ENCODE data around the gene NEDD4L.

NEDD4L gene

GRCh38 chr18:58181988-58182387 is 138.0 kb downstream of the NEDD4L start:
- no peak for DNase-seq (ENCODE audit: low read depth in 2 of 2)

- DNase-seq (ENCODE audit: low read depth in 2 of 2): no peak
These were observed 139.2 kb downstream of the NEDD4L start for GRCh38 chr18:58183226-58183625.

DNA sequence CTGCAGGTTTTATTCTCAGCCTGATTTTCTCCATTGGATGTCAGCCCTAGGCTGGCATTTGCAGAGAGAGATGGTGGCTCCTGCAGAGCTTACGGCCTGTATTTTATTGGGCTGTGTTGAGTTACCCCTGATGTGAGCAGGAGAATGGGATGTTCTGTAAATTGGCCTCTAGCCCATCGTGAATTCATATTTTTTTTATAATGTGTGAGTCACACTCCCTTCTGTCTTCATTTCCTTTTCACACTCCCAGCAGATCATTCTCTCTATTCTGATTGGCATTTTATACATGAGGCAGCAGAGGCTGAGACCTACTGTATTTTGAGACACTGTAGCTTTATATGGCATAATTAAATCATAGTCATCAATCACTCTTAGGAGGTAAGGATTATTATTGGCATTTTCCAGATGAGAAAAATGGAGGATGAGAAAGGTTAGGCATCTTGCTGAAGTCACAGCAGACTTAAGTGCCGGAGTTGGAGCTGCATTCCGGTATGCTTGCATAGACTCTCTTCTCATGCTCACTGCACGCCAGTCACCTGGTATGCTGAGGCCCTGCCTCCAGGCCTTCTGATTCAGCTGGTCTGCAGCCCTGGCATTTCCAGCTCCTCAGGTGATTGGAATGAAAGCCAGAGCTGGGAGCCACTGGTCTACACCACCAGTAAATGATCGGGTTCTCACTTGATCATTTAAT is 142.4 kb downstream of the NEDD4L start:
- no peak for DNase-seq (ENCODE audit: low read depth in 2 of 2)

GRCh38 chr18:58187674-58188073 is 143.6 kb downstream of the NEDD4L start:
- no peak for DNase-seq (ENCODE audit: low read depth in 2 of 2)

DNA sequence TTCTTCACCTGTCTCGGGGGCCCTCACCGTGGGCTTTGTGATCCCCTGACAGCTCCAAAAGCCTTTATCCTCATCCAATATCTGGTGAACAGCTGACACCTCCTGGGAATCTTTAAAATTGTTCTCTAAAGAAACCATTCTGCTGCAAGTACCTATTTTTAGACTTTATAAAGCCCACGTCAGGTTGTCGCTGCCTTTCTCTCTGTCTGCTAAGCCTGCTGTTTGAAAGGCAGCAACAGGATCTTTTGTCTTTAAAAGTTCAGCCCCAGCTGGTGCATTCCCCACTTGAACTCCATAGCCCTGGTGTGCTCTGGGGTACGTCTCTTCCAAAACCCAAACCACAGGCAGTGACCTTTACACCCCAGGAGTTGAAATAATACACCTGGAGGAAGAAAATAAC is 145.0 kb downstream of the NEDD4L start:
- DNase-seq (ENCODE audit: low read depth in 2 of 2): no peak

GRCh38 chr18:58190842-58191530 is 147.0 kb downstream of the NEDD4L start:
- no peak for DNase-seq (ENCODE audit: low read depth in 2 of 2)

DNA sequence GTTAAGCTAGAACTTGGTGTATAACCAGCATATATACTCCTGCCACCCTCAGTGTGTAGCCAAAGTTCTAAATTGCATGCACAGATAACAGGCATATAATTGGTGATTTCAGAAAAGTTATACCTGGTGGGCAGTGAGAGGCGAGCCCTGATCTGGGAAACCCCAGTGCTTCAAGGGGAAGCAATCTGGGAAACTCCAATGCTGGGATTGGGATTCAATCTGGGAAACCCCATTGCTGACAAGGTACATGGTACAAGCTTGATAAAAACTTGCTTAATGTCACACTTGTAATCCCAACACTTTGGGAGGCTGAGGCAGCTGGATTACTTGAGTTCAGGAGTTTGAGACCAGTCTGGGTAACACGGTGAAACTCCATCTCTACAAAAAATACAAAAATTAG is 147.6 kb downstream of the NEDD4L start:
- no peak for DNase-seq (ENCODE audit: low read depth in 2 of 2)

DNA sequence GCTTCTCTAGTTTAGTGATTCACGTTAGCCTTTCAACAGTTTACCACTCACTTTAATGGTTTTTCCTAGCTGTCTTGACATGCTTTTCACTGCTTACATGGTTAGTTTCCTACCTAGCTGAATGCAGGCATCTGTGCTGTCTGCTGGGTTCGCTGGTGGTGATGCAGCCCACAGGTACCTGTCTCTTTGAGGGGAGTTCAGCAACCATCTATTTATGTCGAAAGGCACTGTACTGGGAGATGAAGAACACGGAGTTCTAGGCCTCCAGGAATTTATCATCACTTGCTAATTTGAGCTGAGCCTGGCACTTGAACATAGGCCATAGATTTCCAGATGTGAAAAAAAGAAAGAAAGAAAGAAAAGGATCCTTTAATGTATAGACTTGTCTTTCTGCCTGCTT is 148.5 kb downstream of the NEDD4L start:
- DNase-seq (ENCODE audit: low read depth in 2 of 2): no peak

DNA sequence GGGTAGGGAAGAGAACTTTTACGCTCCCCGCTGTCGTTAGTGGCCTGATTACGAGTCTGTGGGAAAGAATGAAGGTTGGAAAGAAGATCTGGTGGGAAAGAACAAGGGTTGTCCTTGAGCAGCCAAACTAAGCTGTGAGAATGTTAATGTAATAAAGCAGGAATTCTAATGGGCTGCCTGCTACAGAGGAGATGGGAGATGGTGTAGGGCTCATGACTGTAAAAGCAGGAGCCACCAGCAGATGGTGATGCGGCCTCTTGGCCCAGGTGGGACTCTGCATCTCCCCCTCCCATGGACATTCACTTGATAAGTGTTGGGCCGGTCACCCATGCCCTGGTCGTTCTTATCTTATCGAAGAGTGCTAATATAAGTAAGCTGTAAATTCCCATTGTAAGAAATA is 150.0 kb downstream of the NEDD4L start:
- DNase-seq (ENCODE audit: low read depth in 2 of 2): no peak

- no peak for DNase-seq (ENCODE audit: low read depth in 2 of 2)
These were observed 151.3 kb downstream of the NEDD4L start for GRCh38 chr18:58195278-58195765.

- DNase-seq (ENCODE audit: low read depth in 2 of 2): no peak
These were observed 152.1 kb downstream of the NEDD4L start for GRCh38 chr18:58196164-58196563.

GRCh38 chr18:58196881-58197872 is 153.2 kb downstream of the NEDD4L start:
- no peak for DNase-seq (ENCODE audit: low read depth in 2 of 2)

- no peak for DNase-seq (ENCODE audit: low read depth in 2 of 2)
These were observed 157.2 kb downstream of the NEDD4L start for GRCh38 chr18:58201268-58201667.

DNA sequence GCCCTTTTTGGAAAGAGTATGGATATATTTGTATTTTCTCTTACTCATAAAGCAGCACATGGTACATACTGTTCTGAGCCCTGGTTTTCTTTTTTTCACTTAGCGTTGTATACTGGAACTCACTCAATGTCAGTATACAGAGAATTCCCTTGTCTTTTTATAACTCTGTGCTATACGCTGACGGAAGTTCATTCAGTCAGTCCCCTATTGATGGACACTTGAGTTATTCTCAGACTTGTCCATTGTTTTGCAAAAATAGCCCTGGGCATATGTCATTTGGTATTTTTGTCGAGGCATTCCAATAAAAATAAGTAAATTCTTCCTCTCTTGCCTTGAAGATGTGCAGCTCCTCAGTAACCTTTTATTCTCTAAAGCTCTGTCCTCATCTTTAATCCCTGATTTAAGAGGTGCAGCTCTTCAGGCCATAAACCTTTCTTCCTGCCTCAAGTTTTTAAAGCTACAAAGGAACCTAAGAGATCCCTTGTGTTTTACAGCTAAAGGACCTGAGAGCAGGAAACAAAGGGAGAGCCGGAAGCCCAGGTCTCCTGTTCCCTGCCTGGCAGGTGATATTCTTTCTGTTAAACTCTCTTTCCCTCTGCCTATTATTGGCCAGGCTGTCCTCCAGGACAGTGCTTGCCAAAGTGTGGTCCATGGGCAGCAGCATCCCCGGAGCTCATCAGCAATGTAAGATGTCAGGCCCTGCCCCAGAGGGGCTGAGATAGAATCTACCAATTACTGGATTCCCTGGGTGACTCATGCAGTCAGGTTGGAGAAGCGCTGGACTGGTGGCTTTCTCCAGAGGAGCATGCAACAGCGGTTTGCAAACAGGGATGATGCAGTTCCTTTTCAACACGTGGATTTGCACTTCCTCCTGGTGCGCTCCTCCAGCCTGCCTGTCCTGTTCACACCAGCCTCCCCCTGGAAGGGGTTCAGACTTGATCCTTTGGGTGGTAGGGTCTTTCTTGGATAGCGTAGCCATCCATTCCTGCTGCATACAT is 158.0 kb downstream of the NEDD4L start:
- DNase-seq (ENCODE audit: low read depth in 2 of 2): no peak

DNA sequence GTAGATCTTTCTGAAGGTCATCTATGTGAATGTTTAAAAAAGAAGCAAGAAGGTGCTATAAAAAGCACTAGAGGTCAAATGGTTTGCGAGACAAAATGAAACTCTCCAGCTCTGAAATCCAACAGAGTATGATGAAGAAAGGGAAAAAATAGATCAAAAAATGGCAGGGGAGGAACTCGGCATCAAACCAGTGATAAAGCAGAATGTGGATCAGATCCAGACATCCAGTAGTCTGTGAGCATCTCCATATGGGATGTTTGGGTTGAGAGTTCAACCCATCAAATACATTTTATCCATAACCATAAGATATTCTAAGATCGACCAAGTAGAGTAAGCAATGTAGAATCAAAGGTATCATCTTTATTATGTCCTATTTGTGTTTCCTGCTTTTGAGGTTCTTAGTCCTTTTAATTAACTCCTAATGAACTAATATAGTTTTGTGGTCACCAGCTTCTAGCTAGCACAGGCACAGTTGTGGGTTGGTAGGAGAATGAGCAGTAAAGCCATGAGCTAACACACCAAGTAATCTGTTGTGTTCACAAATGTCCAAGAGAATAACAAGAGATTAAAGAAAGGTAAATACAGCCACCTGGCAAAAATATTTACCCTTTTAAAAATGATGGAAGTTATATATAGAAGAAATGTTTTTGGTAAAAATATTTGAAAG is 160.9 kb downstream of the NEDD4L start:
- no peak for DNase-seq (ENCODE audit: low read depth in 2 of 2)

DNA sequence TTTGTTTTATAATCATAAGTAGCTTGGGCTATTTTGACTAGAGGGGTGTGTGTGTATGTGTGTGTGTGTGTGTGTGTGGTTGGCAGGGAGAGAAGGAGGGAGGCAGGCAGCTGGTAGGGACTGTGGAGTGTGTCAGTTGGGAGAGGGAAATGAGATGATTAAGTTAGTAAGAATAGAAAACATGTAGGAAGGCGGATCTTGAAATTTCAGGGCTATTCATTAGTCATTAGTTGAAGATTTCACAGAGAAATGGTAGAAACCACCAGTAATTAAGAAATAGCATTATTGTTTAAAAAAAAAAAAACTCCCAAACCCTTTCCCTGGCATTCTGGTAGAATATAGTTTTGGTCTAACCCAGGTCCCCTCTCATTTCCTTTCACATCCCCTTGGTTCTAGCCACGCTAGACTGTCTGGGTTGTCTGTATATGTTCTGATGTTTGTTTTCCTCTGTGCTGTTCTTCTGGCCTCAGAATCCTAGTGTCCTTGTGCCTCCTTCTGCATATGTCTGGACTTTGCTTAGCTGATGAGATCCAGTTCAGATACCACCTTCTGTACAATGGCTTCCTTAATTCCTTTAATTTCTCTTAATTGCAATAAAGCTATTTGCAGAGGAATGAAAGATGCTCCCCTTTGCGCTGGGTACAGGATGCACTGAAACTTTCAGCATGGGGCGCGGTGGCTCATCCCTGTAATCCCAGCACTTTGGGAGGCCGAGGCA is 161.6 kb downstream of the NEDD4L start:
- DNase-seq (ENCODE audit: low read depth in 2 of 2): no peak

- DNase-seq (ENCODE audit: low read depth in 2 of 2): no peak
These were observed 163.6 kb downstream of the NEDD4L start for GRCh38 chr18:58207520-58208152.

GRCh38 chr18:58208207-58208932 is 164.3 kb downstream of the NEDD4L start:
- no peak for DNase-seq (ENCODE audit: low read depth in 2 of 2)

- no peak for DNase-seq (ENCODE audit: low read depth in 2 of 2)
These were observed 165.3 kb downstream of the NEDD4L start for GRCh38 chr18:58209326-58209725.
